Activated CD8-positive, alpha-beta memory T cell treated with anti-CD3 and anti-CD28 coated beads, Interleukin-2, amount 50 U/mL, for 48 hours (primary cell): ENCODE results near the gene C8A.

ENCODE experiments used
- DNase-seq: peaks from one replicate; pipeline ENCODE4 v3.0.0-alpha.2; 2020

The C8A gene

GRCh38 chr1:56838759-56839158 lies 15.8 kb upstream of the C8A start:
- DNase-seq, result no peak

GRCh38 chr1:56843544-56843943 lies 11.1 kb upstream of the C8A start:
- no peak for DNase-seq

GRCh38 chr1:56844545-56845136 lies 10.0 kb upstream of the C8A start:
- DNase-seq, result no peak

- DNase-seq, result no peak
Observed at GRCh38 chr1:56845343-56845742, 9.3 kb upstream of the C8A start.

- DNase-seq, result no peak
Observed at GRCh38 chr1:56849750-56850149, 4.8 kb upstream of the C8A start.

- no peak for DNase-seq
Observed at GRCh38 chr1:56850411-56850810, 4.2 kb upstream of the C8A start.

GRCh38 chr1:56850922-56851321 lies 3.7 kb upstream of the C8A start:
- DNase-seq, result no peak

GRCh38 chr1:56852476-56852875 lies 2.1 kb upstream of the C8A start:
- no peak for DNase-seq

GRCh38 chr1:56855190-56855589 lies 593 bp downstream of the C8A start:
- no peak for DNase-seq

GRCh38 chr1:56856186-56856585 lies 1.6 kb downstream of the C8A start:
- no peak for DNase-seq

GRCh38 chr1:56859287-56859686 lies 4.7 kb downstream of the C8A start:
- no peak for DNase-seq

- DNase-seq, result no peak
Observed at GRCh38 chr1:56863265-56863992, 8.8 kb downstream of the C8A start.

GRCh38 chr1:56864430-56864829 lies 9.8 kb downstream of the C8A start:
- no peak for DNase-seq

- DNase-seq, result no peak
Observed at GRCh38 chr1:56866656-56867055, 12.1 kb downstream of the C8A start.

GRCh38 chr1:56867491-56867890 lies 12.9 kb downstream of the C8A start:
- no peak for DNase-seq

- DNase-seq, result no peak
Observed at GRCh38 chr1:56868761-56869160, 14.2 kb downstream of the C8A start.

- DNase-seq, result no peak
Observed at GRCh38 chr1:56872597-56872996, 18.0 kb downstream of the C8A start.

GRCh38 chr1:56873213-56873612 lies 18.6 kb downstream of the C8A start:
- DNase-seq, result no peak

- no peak for DNase-seq
Observed at GRCh38 chr1:56874689-56875088, 20.1 kb downstream of the C8A start.

- no peak for DNase-seq
Observed at GRCh38 chr1:56877973-56878372, 23.4 kb downstream of the C8A start.

- no peak for DNase-seq
Observed at GRCh38 chr1:56880774-56881173, 26.2 kb downstream of the C8A start.

- DNase-seq, result no peak
Observed at GRCh38 chr1:56881417-56881816, 26.8 kb downstream of the C8A start.

GRCh38 chr1:56890229-56890628 lies 35.6 kb downstream of the C8A start:
- DNase-seq, result no peak

- DNase-seq, result no peak
Observed at GRCh38 chr1:56894014-56894413, 39.4 kb downstream of the C8A start.
